NCI-H187 treated with DMSO at 0.1 percent for 48 hours (cell line): ENCODE data around the gene TKTL1.

ENCODE experiments used
- DNase-seq: peaks from one replicate; lab custom pipeline; 2025; lab: John Stamatoyannopoulos, UW

TKTL1 gene

DNA sequence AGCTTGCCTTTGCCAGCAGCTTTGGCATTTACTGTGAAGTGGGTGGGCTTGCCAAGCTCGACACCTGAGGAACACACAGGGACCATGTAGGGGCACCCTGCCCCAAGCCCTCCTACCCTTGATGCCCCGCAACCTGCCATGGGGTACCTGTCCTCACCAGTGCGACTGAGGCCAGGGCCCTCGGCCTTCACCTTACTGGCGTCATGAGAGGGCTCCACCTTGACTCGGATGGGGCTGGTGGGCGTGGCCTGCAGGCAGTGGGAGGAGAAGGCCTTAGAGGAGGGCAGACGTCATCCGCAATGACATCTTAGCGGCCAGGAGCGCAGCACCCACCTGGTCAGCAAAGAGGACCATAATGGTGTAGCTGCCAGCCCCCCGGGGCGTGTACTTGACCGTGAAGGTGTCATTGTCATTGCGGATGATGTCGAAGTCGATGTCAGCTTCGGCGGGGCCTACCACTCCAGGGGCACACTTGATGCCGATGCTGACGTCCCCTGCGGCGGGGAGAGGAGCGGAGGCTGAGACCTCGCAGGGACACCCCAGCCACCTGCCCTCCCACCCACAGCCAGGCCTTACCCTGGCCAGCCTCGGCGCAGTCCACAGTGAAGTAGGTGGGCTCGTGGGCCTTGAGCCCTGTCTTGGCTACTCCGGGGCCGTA is 66.6 kb downstream of the TKTL1 start:
- DNase-seq: no peak

- DNase-seq: no peak
Measured at GRCh38 chrX:154363706-154364439, 68.3 kb downstream of the TKTL1 start.

DNA sequence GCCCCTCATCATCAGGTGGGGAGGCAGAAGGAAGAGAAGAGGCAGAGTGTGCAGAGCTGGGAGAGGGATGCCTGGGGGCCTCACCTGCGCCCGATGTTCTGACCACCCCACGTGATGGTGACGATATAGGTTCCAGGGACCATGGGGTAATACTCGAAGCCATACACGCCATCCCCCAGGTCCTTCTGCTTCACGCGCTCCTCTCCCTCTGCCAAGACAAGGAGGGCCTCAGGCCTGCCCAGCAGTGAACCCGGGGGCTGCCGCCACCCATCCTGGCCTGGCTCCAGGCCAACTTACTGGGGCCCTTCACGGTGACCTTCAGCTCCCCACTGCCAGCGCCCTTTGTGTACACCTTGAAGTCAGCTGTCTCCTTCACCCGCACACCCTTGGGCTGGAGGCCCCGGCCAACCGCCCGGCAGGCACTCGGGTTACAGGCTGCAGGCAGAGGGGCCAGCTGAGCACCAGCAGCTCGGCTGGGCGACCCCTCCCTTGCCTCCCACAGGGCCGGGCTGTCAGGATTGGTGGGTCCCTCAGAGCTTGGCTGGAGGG is 69.5 kb downstream of the TKTL1 start:
- no peak for DNase-seq

DNA sequence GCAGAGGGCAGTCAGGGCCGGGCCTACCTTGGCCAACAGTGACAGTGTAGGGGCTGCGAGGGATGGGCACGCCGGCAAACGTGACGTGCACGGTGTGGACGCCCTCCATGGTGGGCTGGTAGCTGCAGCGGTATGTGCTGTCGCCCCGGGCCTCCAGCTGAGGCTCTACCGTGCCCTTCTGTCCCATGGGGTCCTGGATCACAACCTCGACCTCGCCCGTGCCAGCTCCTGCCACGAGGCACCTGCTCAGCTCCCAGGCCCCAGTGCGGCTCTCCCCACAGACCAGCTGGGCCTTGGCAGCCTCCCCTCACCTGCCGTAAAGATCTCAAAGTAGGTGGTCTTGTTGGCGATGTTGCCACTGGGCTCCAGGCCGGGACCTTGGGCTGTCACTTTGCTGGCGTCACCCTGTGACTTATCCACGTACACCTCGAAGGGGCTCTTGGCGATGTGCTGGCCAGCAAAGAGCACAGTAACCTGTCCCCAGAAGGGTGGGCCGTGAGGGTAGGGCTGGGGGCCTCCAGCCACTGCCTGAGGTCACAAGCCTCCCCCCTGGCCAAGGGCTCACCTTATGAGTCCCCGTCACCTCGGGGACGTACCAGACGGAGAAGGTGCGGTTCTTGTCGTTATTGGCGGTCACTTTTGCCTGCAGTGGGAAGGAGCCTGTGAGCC is 70.5 kb downstream of the TKTL1 start:
- DNase-seq: no peak

GRCh38 chrX:154366666-154367055 is 71.1 kb downstream of the TKTL1 start:
- DNase-seq: no peak

- DNase-seq: no peak
Measured at GRCh38 chrX:154367474-154368308, 72.1 kb downstream of the TKTL1 start.

DNA sequence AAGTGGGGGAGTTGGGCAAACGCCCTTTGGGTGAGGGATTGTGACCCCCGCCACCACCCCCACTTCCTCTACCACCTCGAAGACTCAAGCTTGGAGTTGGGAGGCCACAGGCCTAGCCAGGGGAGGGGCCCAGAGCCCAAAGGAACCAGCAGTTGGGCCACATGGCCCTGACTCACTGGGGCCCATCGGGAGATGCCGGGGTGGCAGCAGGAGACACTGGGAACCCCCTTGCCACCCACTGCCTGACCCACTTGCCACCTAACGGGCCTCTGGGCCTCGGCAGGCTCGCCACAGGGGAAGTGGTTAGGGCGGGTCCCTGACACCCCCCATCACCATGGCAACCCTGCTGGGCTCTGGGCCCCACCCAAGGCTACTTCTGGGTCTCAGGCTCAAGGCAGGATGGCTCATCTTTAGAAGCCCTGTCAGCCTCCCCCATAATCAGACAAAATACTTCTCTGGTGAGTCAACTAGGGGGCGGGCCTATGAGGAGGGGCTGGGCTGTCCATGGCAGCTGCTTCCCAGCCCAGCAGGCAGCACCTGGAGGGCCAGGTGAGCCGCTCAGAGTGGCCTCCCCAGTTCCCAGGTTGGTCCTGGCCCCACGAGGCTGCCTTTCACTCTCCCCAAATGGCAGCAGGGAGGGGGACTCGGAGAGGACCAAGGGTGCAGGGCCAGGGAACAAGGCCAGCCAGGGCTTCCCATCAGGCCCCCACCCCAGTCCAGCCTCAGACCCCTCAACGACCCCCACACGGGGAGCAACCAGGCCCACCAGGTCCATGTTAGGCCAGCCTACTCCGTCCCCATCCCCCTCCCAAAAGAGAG is 73.2 kb downstream of the TKTL1 start:
- no peak for DNase-seq

GRCh38 chrX:154369449-154370299 is 74.1 kb downstream of the TKTL1 start:
- DNase-seq: no peak

DNA sequence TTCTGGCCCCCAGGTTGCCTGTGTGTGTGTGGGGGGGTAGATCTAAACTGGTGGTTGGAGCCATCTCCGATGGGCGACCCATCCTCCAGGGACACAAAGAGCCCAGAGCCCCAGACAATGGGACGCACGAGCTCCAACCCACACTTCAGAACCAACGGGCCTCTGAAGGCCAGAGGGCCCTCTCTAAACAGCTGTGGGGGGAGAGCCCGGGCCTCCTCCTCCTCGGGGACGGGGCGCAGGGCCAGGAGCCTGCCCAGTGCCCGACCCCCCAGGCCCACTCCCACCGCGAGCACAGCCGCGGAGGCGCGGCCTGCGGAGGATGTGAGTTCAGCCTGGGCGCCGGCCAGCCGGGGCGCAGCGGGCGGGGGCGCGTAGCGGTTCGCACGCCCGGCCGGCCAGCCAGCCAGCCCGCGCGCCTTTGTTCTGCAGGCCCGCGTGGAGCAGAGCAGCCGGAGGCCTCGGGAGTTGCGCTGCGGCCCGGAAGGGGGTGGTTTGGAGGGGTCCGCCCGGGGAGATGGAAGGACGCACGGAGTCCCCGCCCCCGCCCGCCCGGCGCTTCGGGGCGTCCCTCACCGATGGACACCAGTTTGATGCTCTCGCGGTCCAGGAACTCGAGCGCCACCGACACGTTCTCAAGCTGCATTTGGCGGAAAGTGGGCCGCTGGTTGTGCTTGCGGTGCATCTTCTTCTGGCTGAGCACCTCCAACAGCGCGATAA is 74.9 kb downstream of the TKTL1 start:
- no peak for DNase-seq

- DNase-seq: peak; percentile 59
Measured at GRCh38 chrX:154371017-154371788, 75.6 kb downstream of the TKTL1 start.

- no peak for DNase-seq
Measured at GRCh38 chrX:154371789-154372300, 76.2 kb downstream of the TKTL1 start.

GRCh38 chrX:154372612-154373022 is 77.0 kb downstream of the TKTL1 start:
- no peak for DNase-seq

GRCh38 chrX:154373340-154374306 is 78.0 kb downstream of the TKTL1 start:
- DNase-seq: no peak

DNA sequence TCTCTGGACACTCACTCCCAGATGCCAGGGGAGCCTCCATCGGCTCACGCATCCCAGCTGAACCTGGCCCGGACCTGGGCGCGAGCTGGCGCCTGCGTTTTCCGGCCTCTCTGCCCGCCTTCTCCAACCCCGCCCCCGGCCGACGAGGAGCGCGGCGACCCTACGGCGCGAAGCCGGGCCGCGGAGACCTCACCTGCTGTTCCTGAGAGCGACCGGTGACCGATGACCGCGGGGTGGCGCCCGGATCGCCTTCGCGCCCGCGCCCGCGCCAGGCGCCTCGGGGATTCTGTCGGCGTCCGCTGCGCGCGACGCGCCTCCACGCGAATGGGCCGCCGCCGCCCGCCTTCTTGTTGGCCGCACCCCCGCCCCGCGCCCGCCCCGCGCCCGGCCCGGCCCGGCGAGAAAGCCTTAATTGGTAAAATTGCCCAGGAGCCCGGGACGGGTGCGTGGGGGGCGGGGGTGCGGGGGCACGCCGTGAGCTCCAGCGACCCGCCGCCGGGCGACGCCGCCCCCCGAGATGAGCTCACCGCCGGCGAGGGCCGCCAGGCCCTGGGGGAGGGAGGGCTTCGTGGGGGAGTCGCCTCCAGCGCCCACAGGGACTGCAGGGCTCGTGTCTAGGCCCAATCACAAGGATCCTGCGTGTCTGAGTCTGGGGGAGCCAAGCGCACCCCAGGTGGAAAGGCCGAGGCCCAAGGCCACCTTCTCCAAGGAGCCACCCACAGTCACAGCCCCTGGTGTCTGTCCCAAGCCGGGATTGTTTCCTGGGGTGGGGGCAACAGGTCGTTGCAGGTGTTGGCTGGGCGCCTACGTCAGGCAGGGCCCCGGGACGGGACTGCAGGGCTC is 78.9 kb downstream of the TKTL1 start, which contains the start of gene FLNA:
Gene FLNA, minus strand, starts transcription at position 322 of the 843 bp plus-strand sequence. CDS start 3,389 bp downstream, outside the sequence.
- DNase-seq: no peak

GRCh38 chrX:154375156-154375504 is 79.5 kb downstream of the TKTL1 start:
- no peak for DNase-seq

DNA sequence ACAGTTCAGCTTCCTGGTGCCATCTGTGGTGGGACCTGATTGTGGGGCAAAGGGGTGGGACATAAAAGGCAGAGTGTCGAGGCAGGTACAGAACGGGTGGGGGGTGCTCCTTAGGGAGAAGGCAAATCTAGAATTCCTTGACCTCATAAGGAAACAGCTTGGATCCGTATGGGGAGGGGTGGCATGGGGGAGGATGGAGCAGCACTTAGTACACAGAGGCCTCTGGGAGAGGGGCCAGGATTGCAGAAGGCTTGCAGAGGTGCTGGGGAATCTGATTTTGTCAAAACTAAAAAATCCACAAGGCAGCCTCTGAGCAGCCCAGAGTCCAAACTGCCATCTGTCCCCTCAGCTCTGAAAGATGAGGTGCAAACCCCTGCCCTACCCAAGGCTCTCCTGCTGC is 81.2 kb downstream of the TKTL1 start:
- no peak for DNase-seq
